SU-DHL-6 (cell line): ENCODE measurements around the gene EEPD1.

Experiments used
- H2AFZ ChIP-seq: fragments of 200-600 bp; sonication (generic); 2 replicates; pipeline ENCODE4 v1.6.1; 2014; ENCODE audit warnings: low read depth, mild to moderate bottlenecking, moderate library complexity, mixed read lengths, antibody characterized with exemption, low read length; ENCODE audit not compliant: severe bottlenecking
- H3F3A ChIP-seq: fragments of 200-600 bp; shearing (Covaris generic); 2 replicates; pipeline ENCODE4 v1.6.0; 2016; ENCODE audit warnings: antibody characterized with exemption, mild to moderate bottlenecking; ENCODE audit not compliant: insufficient read depth
- H3K27ac ChIP-seq: fragments of 200-600 bp; sonication (generic); 2 replicates; pipeline ENCODE4 v1.5.1; 2016; ENCODE audit warnings: low read depth, mild to moderate bottlenecking, low read length, moderate library complexity, mixed read lengths
- H3K27me3 ChIP-seq: fragments of 200-600 bp; sonication (generic), shearing (Covaris generic); 2 replicates; pipeline ENCODE4 v1.6.0; 2014; ENCODE audit warnings: mild to moderate bottlenecking, low read length
- H3K36me3 ChIP-seq: fragments of 200-600 bp; sonication (generic); 2 replicates; pipeline ENCODE4 v1.6.1; 2014; ENCODE audit warnings: mild to moderate bottlenecking, low read length, mixed read lengths
- H3K4me2 ChIP-seq: fragments of 300-600, 200-600 bp; shearing (Covaris generic), sonication (generic); 2 replicates; pipeline ENCODE4 v1.6.0; 2014; ENCODE audit warnings: low read length, low read depth, mild to moderate bottlenecking; ENCODE audit not compliant: poor library complexity, severe bottlenecking
- H3K4me3 ChIP-seq: fragments of 200-600 bp; sonication (generic); 2 replicates; pipeline ENCODE4 v1.5.1; 2014; ENCODE audit warnings: antibody characterized with exemption, low read length, mild to moderate bottlenecking, mixed read lengths; ENCODE audit not compliant: insufficient read depth, poor library complexity, severe bottlenecking
- H3K79me2 ChIP-seq: fragments of 200-600 bp; sonication (generic); 2 replicates; pipeline ENCODE4 v1.6.1; 2014; ENCODE audit warnings: mild to moderate bottlenecking, low read length, moderate library complexity; ENCODE audit not compliant: insufficient read depth
- H3K9ac ChIP-seq: fragments of 200-600 bp; sonication (generic); 2 replicates; pipeline ENCODE4 v1.7.0; 2014; ENCODE audit warnings: mild to moderate bottlenecking, low read length
- H3K9me2 ChIP-seq: fragments of 200-600 bp; sonication (generic); replicated peaks from 2 replicates; pipeline ENCODE4 v1.6.1; 2014; ENCODE audit warnings: low read length; ENCODE audit not compliant: insufficient read depth
- H3K9me3 ChIP-seq: fragments of 200-600 bp; sonication (generic); 2 replicates; pipeline ENCODE4 v1.6.1; 2014; ENCODE audit warnings: low read length, mixed read lengths; ENCODE audit not compliant: insufficient read depth
- H4K20me1 ChIP-seq: fragments of 200-600 bp; sonication (generic); 2 replicates; pipeline ENCODE4 v1.6.1; 2014; ENCODE audit warnings: low read depth, mild to moderate bottlenecking, antibody characterized with exemption, low read length, moderate library complexity, mixed read lengths
- CTCF ChIP-seq: fragments of 200-600 bp; sonication (generic); IDR thresholded peaks from one replicate; pipeline ENCODE4 v1.5.1; 2017; ENCODE audit warnings: antibody characterized with exemption, mild to moderate bottlenecking, low read length, moderate library complexity; ENCODE audit not compliant: insufficient read depth, poor library complexity, severe bottlenecking
- EZH2phosphoT487 ChIP-seq: fragments of 200-600 bp; sonication (generic), shearing (Covaris generic); conservative IDR thresholded peaks from 2 replicates; pipeline ENCODE4 v1.6.1; 2018; ENCODE audit warnings: mild to moderate bottlenecking, antibody characterized with exemption, low read length, moderate library complexity, mixed read lengths

Gene EEPD1

GRCh38 chr7:36138209-36138608 is 14.8 kb upstream of the EEPD1 start:
- Histone ChIP-seq H3K4me2 (no peak overlapping the region), H3K27me3 (no peaks in the 10 kb centered on the region), H3K27ac (no peak overlapping the region), H3K36me3 (no peaks in the 10 kb centered on the region), H3K9me2 (no peaks in the 10 kb centered on the region), H4K20me1 (no peaks in the 10 kb centered on the region), H3K79me2 (no peaks in the 10 kb centered on the region), H2AFZ (no peak overlapping the region), H3K9ac (no peak overlapping the region), H3K9me3 (no peaks in the 10 kb centered on the region), H3F3A (no peaks in the 10 kb centered on the region), H3K4me3 (no peak overlapping the region)
- TF ChIP-seq EZH2phosphoT487 (no peak), CTCF (no peak)

- Histone ChIP-seq H3K9ac (no peak overlapping the region), H3K79me2 (no peaks in the 10 kb centered on the region), H2AFZ (no peak overlapping the region), H3K27ac (no peak overlapping the region), H3K9me3 (no peaks in the 10 kb centered on the region), H3F3A (no peaks in the 10 kb centered on the region), H3K4me2 (no peak overlapping the region), H3K4me3 (no peak overlapping the region), H4K20me1 (no peaks in the 10 kb centered on the region), H3K27me3 (no peaks in the 10 kb centered on the region), H3K36me3 (no peaks in the 10 kb centered on the region), H3K9me2 (no peaks in the 10 kb centered on the region)
- TF ChIP-seq EZH2phosphoT487 = no peak
- TF ChIP-seq CTCF = no peak
Measured at GRCh38 chr7:36141351-36141750, 11.7 kb upstream of the EEPD1 start.

- Histone ChIP-seq H3K79me2 (no peaks in the 10 kb centered on the region), H2AFZ (no peak overlapping the region), H4K20me1 (no peaks in the 10 kb centered on the region), H3K36me3 (no peaks in the 10 kb centered on the region), H3F3A (no peaks in the 10 kb centered on the region), H3K9me3 (no peaks in the 10 kb centered on the region), H3K4me3 (no peak overlapping the region), H3K9me2 (no peaks in the 10 kb centered on the region), H3K27me3 (no peaks in the 10 kb centered on the region), H3K4me2 (no peak overlapping the region), H3K9ac (no peak overlapping the region), H3K27ac (no peak overlapping the region)
- TF ChIP-seq CTCF (no peak), EZH2phosphoT487 (no peak)
Measured at GRCh38 chr7:36141850-36142249, 11.2 kb upstream of the EEPD1 start.

GRCh38 chr7:36144189-36144588 is 8.9 kb upstream of the EEPD1 start:
- no peaks in the 10 kb centered on the region for H3F3A ChIP-seq
- H3K4me3 ChIP-seq = no peak overlapping the region
- H3K9me3 ChIP-seq = no peaks in the 10 kb centered on the region
- no peak overlapping the region for H3K27ac ChIP-seq
- TF ChIP-seq CTCF (no peak), EZH2phosphoT487 (no peak)
- H3K9ac ChIP-seq = no peak overlapping the region
- H3K9me2 ChIP-seq = no peaks in the 10 kb centered on the region
- no peak overlapping the region for H3K4me2 ChIP-seq
- H2AFZ ChIP-seq = no peak overlapping the region
- H3K79me2 ChIP-seq = no peaks in the 10 kb centered on the region
- H3K36me3 ChIP-seq = no peaks in the 10 kb centered on the region
- H3K27me3 ChIP-seq = no peaks in the 10 kb centered on the region
- no peaks in the 10 kb centered on the region for H4K20me1 ChIP-seq
